Activated T-cell treated with anti-CD3 and anti-CD28 coated beads for 1 hour (primary cell): ENCODE results near the gene INTS4.
"Not testable (repeated sequence)": the region's sequence is repeated elsewhere in the genome, so short reads cannot be mapped to it uniquely, and the experiment has no call there.

ENCODE experiments used
- DNase-seq: peaks from one replicate; pipeline ENCODE4 v3.0.0-alpha.2; 2020; ENCODE audit warnings: low read depth

Gene INTS4

DNA sequence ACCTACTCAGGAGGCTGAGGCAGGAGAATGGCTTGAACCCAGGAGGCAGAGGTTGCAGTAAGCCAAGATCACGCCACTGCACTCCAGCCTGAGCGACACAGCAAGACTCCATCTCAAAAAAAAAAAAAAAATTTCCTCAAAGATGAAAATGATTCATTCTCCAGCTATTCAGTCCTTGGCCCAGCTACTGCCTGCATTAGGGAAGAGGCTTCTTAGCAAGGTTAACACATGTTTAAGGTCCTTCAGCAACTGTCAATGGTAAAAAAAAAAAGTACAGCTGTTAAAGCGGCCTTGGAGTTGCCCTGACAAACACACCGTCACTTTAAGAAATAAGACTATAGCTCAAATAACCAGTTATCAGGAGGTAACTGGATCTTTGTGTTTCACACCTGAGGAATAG, 116.2 kb downstream of the INTS4 start:
- not testable (repeated sequence) for DNase-seq

GRCh38 chr11:77876045-77876444, 118.4 kb downstream of the INTS4 start:
- no peak for DNase-seq

- DNase-seq, result no peak
Observed at GRCh38 chr11:77874206-77874605, 120.3 kb downstream of the INTS4 start.

GRCh38 chr11:77873345-77873744, 121.1 kb downstream of the INTS4 start:
- DNase-seq, result no peak

- DNase-seq, result no peak
Observed at GRCh38 chr11:77871855-77872254, 122.6 kb downstream of the INTS4 start.

GRCh38 chr11:77868744-77869143, 125.7 kb downstream of the INTS4 start:
- no peak for DNase-seq

GRCh38 chr11:77866336-77866735, 128.1 kb downstream of the INTS4 start:
- DNase-seq, result no peak

- DNase-seq, result no peak
Observed at GRCh38 chr11:77865805-77866204, 128.7 kb downstream of the INTS4 start.

- DNase-seq, result not testable (repeated sequence)
Observed at GRCh38 chr11:77861444-77861843, 133.0 kb downstream of the INTS4 start.

- DNase-seq, result not testable (repeated sequence)
Observed at GRCh38 chr11:77857906-77858457, 136.5 kb downstream of the INTS4 start.

DNA sequence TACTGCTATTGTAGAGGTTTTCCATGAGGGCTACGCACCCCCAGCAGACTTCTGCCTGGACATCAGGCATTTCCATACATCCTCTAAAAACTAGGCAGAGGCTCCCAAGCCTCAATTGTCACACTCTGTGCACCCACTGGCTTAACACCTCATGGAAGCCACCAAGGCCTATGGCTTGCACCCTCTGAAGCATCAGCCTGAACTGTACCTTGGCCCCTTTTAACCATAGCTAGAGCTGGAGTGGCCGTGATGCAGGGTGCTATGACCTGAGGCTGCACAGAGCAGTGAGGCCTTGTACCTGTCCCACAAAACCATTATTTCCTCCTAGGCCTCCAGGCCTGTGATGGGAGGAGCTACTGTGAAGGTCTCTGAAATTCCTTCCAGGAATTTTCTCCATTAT, 139.6 kb downstream of the INTS4 start:
- DNase-seq, result no peak

DNA sequence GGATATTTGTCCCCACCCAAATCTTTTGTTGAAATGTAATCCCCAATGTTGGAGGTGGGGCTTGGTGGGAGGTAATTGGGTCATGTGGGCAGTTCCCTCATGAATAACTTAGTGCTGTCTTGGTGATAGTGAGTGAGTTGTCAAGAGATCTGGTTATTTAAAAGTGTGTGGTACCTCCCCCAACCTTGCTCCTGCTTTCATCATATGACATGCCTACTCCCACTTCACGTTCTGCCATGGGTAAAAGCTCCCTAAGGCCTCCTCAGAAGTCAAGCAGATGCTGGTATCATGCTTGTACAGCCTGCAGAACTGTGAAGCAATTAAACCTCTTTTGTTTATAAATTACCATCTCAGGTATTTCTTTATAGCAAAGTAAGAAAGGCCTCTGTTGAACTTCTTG, 143.0 kb downstream of the INTS4 start:
- DNase-seq, result no peak

DNA sequence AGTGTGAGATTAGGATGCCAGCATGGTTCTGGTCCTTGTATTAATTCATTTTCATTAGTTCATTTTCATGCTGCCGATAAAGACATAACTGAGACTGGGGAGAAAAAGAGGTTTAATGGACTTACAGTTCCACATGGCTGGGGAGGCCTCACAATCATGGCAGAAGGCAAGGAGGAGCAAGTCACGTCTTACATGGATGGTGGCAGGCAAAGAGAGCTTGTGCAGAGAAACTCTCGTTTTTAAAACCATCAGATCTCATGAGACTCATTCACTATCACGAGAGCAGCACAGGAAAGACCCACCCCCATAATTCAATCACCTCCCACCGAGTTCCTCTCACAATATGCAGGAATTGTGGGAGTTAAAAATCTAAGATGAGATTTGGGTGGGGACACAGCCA, 150.8 kb downstream of the INTS4 start:
- not testable (repeated sequence) for DNase-seq

GRCh38 chr11:77842441-77843121, 151.9 kb downstream of the INTS4 start:
- DNase-seq, result no peak

DNA sequence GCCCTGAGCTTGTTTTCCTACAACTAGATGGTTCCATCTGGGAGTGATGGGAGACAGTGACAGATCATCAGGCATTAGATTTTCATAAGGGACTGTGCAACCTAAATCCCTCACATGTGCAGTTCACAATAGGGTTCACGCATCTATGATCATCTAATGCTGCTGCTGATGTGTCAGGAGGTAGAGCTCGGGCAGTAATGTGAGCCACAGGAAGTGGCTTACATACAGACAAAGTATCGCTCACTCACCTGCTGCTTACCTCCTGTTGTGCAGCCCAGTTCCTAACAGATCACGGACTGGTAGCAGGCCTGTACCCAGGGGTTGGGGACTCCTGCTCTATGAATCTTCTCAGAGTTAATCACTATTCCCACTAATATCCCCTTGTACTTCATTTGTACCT, 161.2 kb downstream of the INTS4 start:
- no peak for DNase-seq

- no peak for DNase-seq
Observed at GRCh38 chr11:77828926-77829325, 165.5 kb downstream of the INTS4 start.
